ENCODE measurements around the gene KRTAP10-11.
"Not testable (repeated sequence)": the region's sequence is repeated elsewhere in the genome, so short reads cannot be mapped to it uniquely, and the experiment has no call there.

The KRTAP10-11 gene

GRCh38 chr21:44646366-44647221 is at the start of gene KRTAP10-11:
Gene KRTAP10-11, plus strand, starts transcription at chr21:44646414. Its CDS starts 45 bp downstream, at chr21:44646459.
- H3K4me3 ChIP-seq (ENCODE audit: low read depth, low read length); DNase-seq (ENCODE audit: low read depth): not testable (repeated sequence)

GRCh38 chr21:44598061-44598460 is 48.2 kb upstream of the KRTAP10-11 start:
- TF ChIP-seq, protein P1, sequence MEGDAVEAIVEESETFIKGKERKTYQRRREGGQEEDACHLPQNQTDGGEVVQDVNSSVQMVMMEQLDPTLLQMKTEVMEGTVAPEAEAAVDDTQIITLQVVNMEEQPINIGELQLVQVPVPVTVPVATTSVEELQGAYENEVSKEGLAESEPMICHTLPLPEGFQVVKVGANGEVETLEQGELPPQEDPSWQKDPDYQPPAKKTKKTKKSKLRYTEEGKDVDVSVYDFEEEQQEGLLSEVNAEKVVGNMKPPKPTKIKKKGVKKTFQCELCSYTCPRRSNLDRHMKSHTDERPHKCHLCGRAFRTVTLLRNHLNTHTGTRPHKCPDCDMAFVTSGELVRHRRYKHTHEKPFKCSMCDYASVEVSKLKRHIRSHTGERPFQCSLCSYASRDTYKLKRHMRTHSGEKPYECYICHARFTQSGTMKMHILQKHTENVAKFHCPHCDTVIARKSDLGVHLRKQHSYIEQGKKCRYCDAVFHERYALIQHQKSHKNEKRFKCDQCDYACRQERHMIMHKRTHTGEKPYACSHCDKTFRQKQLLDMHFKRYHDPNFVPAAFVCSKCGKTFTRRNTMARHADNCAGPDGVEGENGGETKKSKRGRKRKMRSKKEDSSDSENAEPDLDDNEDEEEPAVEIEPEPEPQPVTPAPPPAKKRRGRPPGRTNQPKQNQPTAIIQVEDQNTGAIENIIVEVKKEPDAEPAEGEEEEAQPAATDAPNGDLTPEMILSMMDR (IDR thresholded peaks at IDR 0.05; ENCODE audit: insufficient read depth, low read depth, low read length, missing control alignments): no peak
- no peak for DNase-seq (ENCODE audit: low read depth)
- H3K4me3 ChIP-seq (ENCODE audit: low read depth, low read length): no peak overlapping the region

DNA sequence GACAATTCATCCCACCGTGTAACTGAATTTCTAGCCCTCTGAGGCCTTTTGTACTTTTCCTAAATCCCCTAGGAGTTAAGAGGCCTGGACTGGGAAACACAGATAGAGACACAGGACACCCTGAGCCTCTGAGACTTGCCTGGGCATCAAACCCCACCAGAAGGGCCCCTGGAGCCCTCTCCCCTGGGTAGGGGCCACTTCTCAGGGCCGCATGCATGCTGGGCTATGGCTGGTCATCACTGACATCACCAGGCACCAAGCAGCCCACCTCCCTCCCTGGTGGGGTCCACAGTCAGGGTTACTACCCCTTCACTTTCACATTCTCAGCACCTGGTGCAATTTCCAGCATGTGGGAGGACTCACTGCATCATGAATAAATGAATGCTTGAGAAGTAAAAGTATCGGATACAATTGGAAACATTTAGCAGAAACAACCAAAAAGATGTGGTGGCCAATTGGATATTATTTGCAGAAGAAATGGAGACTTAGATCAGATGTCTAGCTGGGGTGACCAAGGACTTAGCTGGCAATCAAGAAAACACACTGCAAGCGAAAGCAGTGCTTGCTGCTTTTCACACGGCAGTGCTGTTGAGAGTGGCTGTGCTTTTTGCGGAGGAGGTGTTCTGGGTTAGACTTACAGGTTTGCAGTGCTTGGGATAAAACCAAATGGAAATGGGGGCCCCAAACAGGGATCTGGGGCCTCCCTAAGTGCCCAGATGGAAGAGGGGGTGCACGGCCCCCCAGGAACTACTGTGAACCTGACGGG is 46.8 kb upstream of the KRTAP10-11 start:
- TF ChIP-seq, protein P1 (IDR thresholded peaks at IDR 0.05; ENCODE audit: insufficient read depth, low read depth, low read length, missing control alignments): no peak

DNA sequence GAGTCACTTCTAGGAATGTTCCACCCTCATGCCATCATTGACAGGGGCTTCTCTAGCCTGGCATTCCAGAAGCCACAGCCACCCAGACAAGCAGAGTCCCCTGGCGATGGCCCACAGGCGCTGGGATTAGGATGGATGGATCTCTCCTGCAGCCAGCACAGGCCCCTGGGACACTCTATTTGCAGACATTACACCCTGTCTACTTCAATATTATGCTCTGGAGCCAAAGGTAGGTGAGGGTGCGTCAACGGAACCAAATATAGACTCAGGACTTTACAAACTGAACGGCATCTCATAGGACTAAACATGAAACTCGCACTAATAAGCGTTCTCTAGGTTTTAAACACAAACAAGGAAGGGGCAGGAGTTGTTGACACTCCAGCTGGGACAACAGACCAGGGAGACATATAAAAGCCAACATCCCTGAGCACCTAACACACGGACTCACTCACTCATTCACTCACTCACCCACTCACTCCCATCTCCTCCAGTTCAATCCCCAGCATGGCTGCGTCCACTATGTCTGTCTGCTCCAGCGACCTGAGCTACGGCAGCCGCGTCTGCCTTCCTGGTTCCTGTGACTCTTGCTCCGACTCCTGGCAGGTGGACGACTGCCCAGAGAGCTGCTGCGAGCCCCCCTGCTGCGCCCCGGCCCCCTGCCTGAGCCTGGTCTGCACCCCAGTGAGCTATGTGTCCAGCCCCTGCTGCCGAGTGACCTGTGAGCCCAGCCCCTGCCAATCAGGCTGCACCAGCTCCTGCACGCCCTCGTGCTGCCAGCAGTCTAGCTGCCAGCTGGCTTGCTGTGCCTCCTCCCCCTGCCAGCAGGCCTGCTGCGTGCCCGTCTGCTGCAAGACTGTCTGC is 45.9 kb upstream of the KRTAP10-11 start, which contains the start of gene KRTAP10-7:
Gene KRTAP10-7, plus strand, starts transcription at position 480 of the 861 bp plus-strand sequence. Its CDS starts 25 bp downstream, at position 505.
- not testable (repeated sequence) for H3K4me3 ChIP-seq (ENCODE audit: low read depth, low read length); DNase-seq (ENCODE audit: low read depth)

More for the DNA sequence above, 46.8 kb upstream of the KRTAP10-11 start:
- no peak for DNase-seq (ENCODE audit: low read depth)
- no peak overlapping the region for H3K4me3 ChIP-seq (ENCODE audit: low read depth, low read length)

GRCh38 chr21:44601091-44601490 is 45.1 kb upstream of the KRTAP10-11 start:
- not testable (repeated sequence) for DNase-seq (ENCODE audit: low read depth); H3K4me3 ChIP-seq (ENCODE audit: low read depth, low read length)

GRCh38 chr21:44601596-44602462 is 44.4 kb upstream of the KRTAP10-11 start:
- H3K4me3 ChIP-seq (ENCODE audit: low read depth, low read length): no peak overlapping the region
- TF ChIP-seq, protein P1 (IDR thresholded peaks at IDR 0.05; ENCODE audit: insufficient read depth, low read depth, low read length, missing control alignments): no peak
- DNase-seq (ENCODE audit: low read depth): no peak

DNA sequence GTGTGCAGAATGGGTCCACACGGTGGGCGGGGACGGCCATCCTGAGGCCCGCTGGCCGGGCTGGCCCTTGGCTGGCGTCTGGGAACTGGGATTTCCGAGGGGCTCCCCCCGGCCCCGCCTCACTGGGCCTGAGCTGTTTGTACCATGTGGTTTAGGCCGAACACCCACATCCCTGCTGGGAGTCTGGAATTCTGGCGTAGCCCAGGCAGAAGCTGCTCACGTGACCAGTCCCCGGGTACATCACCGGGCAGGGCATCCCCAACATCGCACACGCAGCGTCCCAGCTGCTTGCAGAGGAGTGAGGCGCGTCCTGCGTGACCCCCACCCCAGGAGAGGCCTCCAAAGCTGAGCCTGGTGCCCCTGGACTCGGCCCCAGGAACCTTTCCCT is 43.8 kb upstream of the KRTAP10-11 start:
- TF ChIP-seq, protein P1 (IDR thresholded peaks at IDR 0.05; ENCODE audit: insufficient read depth, low read depth, low read length, missing control alignments): no peak
- no peak for DNase-seq (ENCODE audit: low read depth)
- no peak overlapping the region for H3K4me3 ChIP-seq (ENCODE audit: low read depth, low read length)
